ENCODE results near the gene DCUN1D2.
"Not testable (repeated sequence)": the region's sequence is repeated elsewhere in the genome, so short reads cannot be mapped to it uniquely, and the experiment has no call there.

Gene DCUN1D2

GRCh38 chr13:113534236-113534860 lies 43.8 kb upstream of the DCUN1D2 start:
- 0 out of 2 replicates have a peak, but pooled peaks cover 4% of the 10 kb centered on the region for H4K20me1 ChIP-seq
- H3K27ac ChIP-seq = no peak overlapping the region
- H3K4me1 ChIP-seq = peaks cover 74% of the 10 kb centered on the region
- TF ChIP-seq Cebpa-rat (IDR thresholded peaks at IDR 0.05) = no peak
- H3K27me3 ChIP-seq = no peaks in the 10 kb centered on the region
- peak overlapping the region; percentile 80 for H3K4me2 ChIP-seq
- H3K9ac ChIP-seq = peak overlapping the region; percentile 40; the same call in 1 of the 2 replicates
- no peak overlapping the region for H3K4me3 ChIP-seq
- peaks cover 20% of the 10 kb centered on the region for H3K36me3 ChIP-seq
- H3K9me3 ChIP-seq = no peaks in the 10 kb centered on the region

DNA sequence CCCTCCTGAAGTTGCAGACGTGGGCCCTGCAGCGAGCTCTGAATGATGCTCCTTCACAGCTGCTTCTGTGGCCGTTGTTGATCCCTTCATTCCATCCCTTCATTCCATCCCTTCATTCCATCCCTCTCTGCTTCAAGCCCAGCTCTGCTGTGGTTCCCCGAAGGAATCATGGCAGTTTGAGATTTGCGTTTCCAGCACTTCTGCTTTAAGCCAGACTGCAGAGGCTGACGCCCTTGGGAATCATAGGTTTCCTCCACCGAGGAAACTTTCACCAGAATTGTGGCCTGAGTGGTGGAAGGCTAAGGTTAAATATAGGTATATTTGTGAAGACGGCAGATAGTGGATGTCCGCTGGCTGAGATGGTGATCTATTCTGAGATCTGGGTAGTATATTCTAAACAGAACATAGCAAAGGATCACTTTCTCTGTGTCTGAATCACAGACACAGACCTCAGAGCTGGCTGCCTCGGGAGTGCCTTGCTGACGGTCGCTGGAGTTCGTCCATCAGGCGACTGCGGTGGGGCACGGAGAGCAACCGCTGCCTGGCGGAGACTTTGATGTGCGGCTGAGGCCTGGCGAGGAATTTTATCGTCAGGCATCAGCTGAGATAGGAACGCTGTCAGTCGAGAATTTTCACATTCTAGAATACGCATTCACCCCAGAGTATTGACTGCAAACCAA lies 42.8 kb upstream of the DCUN1D2 start:
- no peaks in the 10 kb centered on the region for H3K9me3 ChIP-seq
- peak overlapping the region; percentile 80 for H3K4me2 ChIP-seq
- H3K36me3 ChIP-seq = peaks cover 20% of the 10 kb centered on the region
- H3K4me3 ChIP-seq = peak overlapping the region; percentile 36; the same call in 1 of the 2 replicates
- H3K27me3 ChIP-seq = no peaks in the 10 kb centered on the region
- peak overlapping the region; percentile 45; the same call in 1 of the 2 replicates for H3K27ac ChIP-seq
- H3K9ac ChIP-seq = peak overlapping the region; percentile 40; the same call in 1 of the 2 replicates
- TF ChIP-seq Cebpa-rat (IDR thresholded peaks at IDR 0.05) = no peak
- H4K20me1 ChIP-seq = 0 out of 2 replicates have a peak, but pooled peaks cover 4% of the 10 kb centered on the region
- peaks cover 76% of the 10 kb centered on the region for H3K4me1 ChIP-seq

DNA sequence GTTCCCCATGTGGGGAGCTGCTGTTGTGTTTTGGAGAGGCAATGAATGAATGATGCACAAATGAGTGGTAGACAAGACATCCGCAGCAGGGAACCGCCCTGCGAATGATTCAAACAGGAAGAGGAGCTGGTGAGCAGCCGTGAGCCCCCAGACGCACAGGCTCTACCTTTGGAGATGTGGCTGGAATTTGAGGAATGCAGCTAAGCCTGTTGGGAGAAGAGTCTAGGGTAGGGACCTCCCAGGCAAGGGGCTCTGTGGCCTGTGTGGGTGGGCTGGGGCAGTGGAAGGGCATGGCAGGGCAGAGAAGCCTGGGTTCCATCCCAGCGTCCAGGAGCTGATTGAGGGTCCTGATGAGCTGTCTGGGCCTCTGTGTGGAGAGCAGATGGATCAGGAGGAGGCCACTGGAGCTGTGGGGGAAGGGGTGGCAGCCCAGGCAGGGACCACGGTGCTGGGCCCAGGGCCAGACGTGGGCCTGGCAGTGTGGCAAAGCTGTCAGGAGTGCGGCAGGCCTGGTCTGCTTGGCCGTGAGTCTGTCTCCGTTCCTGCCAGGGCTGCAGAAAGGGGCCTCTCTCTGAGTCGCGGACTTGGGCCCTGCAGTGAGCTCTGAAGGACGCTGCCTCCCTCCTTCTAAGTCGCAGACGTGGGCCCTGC lies 41.8 kb upstream of the DCUN1D2 start:
- Histone ChIP-seq H3K4me2 (peak overlapping the region; percentile 55), H3K27ac (peak overlapping the region; percentile 45)
- TF ChIP-seq Cebpa-rat (IDR thresholded peaks at IDR 0.05) = no peak

DNA sequence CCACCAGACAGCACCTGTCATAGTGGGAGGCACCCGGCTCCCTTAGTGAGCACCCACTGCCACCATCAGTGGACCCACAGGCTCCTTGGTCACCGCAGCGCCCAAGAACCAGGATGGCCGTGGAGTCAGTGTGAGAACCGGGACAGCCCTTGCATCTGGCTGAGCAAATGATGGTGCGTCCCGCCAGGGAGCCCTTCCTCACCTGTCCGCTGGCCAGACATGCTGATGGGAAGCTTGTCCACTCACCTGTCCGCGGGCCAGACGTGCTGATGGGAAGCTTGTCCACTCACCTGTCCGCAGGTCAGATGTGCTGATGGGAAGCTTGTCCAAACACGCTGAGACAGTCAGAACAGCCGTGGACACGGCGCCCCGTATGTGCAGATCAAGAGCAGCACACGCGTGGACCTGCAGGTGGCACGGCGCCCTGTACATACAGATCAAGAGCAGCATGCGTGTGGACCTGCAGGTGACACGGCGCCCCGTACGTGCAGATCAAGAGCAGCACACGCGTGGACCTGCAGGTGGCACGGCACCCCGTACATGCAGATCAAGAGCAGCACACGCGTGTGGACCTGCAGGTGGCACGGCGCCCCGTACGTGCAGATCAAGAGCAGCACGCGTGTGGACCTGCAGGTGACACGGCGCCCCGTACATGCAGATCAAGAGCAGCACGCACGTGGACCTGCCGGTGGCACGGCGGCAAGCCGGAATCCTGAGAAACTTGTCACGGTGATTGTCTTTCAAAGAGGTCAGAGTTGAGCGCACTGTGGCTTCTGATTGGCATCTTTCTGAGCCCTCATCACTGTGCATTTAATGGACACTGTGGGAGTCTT lies 40.7 kb upstream of the DCUN1D2 start:
- Histone ChIP-seq H3K36me3 (peaks cover 19% of the 10 kb centered on the region), H3K4me2 (no peak overlapping the region)

More for the DNA sequence above, 41.8 kb upstream of the DCUN1D2 start:
- Histone ChIP-seq H3K27me3 (no peaks in the 10 kb centered on the region), H3K9ac (no peak overlapping the region), H3K4me1 (peaks cover 82% of the 10 kb centered on the region), H3K4me3 (no peak overlapping the region), H3K36me3 (peaks cover 15% of the 10 kb centered on the region), H3K9me3 (no peaks in the 10 kb centered on the region), H4K20me1 (0 out of 2 replicates have a peak, but pooled peaks cover 4% of the 10 kb centered on the region)

DNA sequence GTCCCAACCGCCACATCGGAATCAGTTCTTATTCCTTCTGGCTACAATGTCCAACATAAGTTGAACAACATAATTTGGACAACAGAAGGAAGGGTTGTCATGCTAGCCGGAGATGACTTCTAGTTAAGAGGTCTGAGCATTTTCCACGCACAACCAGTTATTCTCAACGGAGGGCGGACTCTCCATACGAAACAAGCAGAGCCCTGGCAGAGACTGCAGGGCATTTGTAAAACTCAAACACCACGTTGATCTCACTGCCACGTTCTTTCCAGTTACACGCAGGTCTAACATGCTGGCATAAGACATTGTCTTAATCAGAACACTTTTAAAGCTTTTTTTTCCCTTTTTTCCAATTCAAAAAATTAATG lies 38.3 kb upstream of the DCUN1D2 start:
- Histone ChIP-seq H3K36me3 (peaks cover 33% of the 10 kb centered on the region), H3K27ac (peak overlapping the region; percentile 85; the same call in 1 of the 2 replicates), H3K4me2 (peak overlapping the region; percentile 89), H3K4me1 (peaks cover 63% of the 10 kb centered on the region), H3K9ac (no peak overlapping the region; the same call in 1 of the 2 replicates), H4K20me1 (0 out of 2 replicates have a peak, but pooled peaks cover 4% of the 10 kb centered on the region), H3K9me3 (no peaks in the 10 kb centered on the region), H3K4me3 (no peak overlapping the region), H3K27me3 (no peaks in the 10 kb centered on the region)
- TF ChIP-seq Cebpa-rat (IDR thresholded peaks at IDR 0.05) = no peak

More for the DNA sequence above, 40.7 kb upstream of the DCUN1D2 start:
- Histone ChIP-seq H3K27me3 (no peaks in the 10 kb centered on the region), H3K4me1 (peaks cover 82% of the 10 kb centered on the region), H4K20me1 (0 out of 2 replicates have a peak, but pooled peaks cover 4% of the 10 kb centered on the region), H3K9me3 (no peaks in the 10 kb centered on the region), H3K4me3 (no peak overlapping the region), H3K27ac (no peak overlapping the region), H3K9ac (no peak overlapping the region)
- no peak for TF ChIP-seq Cebpa-rat (IDR thresholded peaks at IDR 0.05)

DNA sequence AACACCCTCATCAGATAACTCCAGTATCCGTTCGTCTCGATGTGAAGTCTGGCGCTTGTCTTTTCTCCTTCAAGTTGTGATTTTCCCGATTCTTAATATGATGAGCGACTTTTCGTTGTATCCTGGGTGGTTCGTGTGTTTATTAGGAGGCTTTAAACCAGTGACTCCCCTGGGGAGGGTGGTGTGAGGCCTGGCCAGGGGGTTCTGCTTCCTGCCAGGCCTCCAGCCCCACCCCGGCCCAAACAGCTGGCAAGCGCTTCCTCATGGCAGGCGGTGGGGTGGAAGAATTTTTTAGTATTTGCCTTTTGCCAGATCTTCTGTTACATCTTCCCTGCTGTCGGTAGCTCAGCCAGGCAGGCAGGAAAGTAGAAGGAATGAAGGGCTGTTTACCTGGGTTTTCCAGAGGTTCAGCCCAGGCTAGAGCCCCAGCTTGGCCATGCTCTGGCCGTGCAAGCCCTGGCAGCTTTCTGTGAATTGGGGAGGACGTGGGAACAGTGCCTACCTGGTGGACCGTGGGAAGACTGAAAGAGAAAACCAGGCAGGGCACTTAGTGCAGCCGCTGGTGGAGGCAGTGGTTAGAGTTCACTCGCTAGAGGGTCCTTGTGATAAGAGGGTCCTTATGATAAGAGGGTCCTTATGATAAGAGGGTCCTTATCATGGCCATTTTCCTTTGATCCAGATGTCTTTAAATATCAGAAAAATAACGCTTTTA lies 37.7 kb upstream of the DCUN1D2 start:
- Histone ChIP-seq H3K4me3 (peak overlapping the region; percentile 53), H3K4me2 (peak overlapping the region; percentile 89), H3K36me3 (peaks cover 33% of the 10 kb centered on the region)

GRCh38 chr13:113527272-113527958 lies 36.9 kb upstream of the DCUN1D2 start:
- H3K27ac ChIP-seq = peak overlapping the region; percentile 85
- peak overlapping the region; percentile 53 for H3K4me3 ChIP-seq
- H3K9me3 ChIP-seq = no peaks in the 10 kb centered on the region
- peak overlapping the region; percentile 69 for H3K9ac ChIP-seq
- H4K20me1 ChIP-seq = 0 out of 2 replicates have a peak, but pooled peaks cover 2% of the 10 kb centered on the region
- peaks cover 51% of the 10 kb centered on the region for H3K4me1 ChIP-seq
- TF ChIP-seq Cebpa-rat (IDR thresholded peaks at IDR 0.05) = no peak
- no peaks in the 10 kb centered on the region for H3K27me3 ChIP-seq
- H3K36me3 ChIP-seq = peaks cover 37% of the 10 kb centered on the region
- H3K4me2 ChIP-seq = peak overlapping the region; percentile 89

More for the DNA sequence above, 37.7 kb upstream of the DCUN1D2 start:
- Histone ChIP-seq H3K27me3 (no peaks in the 10 kb centered on the region), H3K27ac (peak overlapping the region; percentile 85), H3K9me3 (no peaks in the 10 kb centered on the region), H3K9ac (peak overlapping the region; percentile 69), H3K4me1 (peaks cover 59% of the 10 kb centered on the region), H4K20me1 (0 out of 2 replicates have a peak, but pooled peaks cover 4% of the 10 kb centered on the region)
- no peak for TF ChIP-seq Cebpa-rat (IDR thresholded peaks at IDR 0.05)

DNA sequence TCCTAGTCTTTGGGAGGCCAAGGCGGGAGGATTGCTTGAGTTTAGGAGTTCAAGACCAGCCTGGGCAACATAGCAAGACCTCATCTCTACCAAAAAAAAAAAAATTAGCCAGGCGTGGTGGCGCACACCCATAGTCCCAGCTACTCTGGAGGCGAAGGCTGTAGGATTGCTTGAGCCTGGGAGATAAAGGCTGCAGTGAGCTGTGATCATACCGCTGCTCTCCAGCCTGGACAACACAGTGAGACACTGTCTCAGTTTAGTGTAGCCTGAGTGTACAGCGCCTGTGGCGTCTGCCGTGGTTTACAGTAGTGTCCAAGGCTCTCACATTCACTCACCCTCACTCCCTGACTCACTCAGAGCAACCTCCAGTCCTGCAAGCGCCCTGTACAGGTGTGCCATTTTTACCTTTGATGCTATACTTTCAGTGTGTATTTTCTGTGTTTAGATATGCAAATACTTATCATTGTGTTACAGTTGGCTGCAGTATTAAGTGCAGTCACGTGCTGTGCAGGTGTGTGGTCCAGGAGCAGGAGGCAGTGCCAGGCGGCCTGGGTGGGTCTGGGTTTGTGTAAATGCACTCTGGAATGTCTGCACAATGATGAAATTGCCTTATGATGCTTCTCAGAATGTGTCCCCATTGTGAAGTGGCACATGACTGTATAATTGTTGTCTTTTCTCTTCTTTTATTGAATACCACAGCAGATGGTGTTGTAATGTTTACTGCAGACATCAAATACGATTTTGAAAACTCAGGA lies 36.1 kb upstream of the DCUN1D2 start:
- H3K4me1 ChIP-seq = peaks cover 43% of the 10 kb centered on the region
- H3K4me2 ChIP-seq = peak overlapping the region; percentile 89
- H3K27ac ChIP-seq = peak overlapping the region; percentile 85
- no peak overlapping the region for H3K4me3 ChIP-seq
- H3K9ac ChIP-seq = no peak overlapping the region
- H3K36me3 ChIP-seq = peaks cover 41% of the 10 kb centered on the region
- no peaks in the 10 kb centered on the region for H3K9me3 ChIP-seq
- H4K20me1 ChIP-seq = no peaks in the 10 kb centered on the region
- no peaks in the 10 kb centered on the region for H3K27me3 ChIP-seq
- TF ChIP-seq Cebpa-rat (IDR thresholded peaks at IDR 0.05) = no peak

DNA sequence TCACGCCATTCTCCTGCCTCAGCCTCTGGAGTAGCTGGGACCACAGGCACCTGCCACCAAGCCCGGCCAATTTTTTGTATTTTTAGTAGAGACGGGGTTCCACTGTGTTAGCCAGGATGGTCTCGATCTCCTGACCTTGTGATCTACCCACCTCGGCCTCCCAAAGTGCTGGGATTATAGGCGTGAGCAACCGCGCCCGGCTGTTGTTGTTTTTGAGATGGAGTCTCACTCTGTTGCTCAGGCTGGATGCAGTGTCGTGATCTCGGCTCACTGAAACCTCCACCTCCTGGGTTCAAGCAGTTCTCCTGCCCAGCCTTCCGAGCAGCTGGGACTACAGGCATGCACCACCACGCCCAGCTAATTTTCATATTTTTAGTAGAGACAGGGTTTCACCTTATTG lies 31.9 kb upstream of the DCUN1D2 start:
- not testable (repeated sequence) for H3K27me3 ChIP-seq, H3K4me2 ChIP-seq, H3K9me3 ChIP-seq, H3K27ac ChIP-seq, H3K9ac ChIP-seq, H4K20me1 ChIP-seq, H3K4me3 ChIP-seq
- Histone ChIP-seq H3K36me3 (peaks cover 48% of the 10 kb centered on the region), H3K4me1 (peaks cover 25% of the 10 kb centered on the region)
